ENCODE results near the gene DMXL1. TPM values are rescaled to one million over a fixed set of nuclear protein-coding genes. Genes with fewer than 3 reads are reported as not detected.

DMXL1 gene
- total RNA-seq, 4 donors from 2014 or later: 67.1 to 115 (median 83.3) TPM

GRCh38 chr5:119070578-119070827 lies 384 bp upstream of the DMXL1 start:
- TF ChIP-seq CTCF (IDR thresholded peaks at IDR 0.05; ENCODE audit: low read depth): no peak

- no peak for TF ChIP-seq CTCF (IDR thresholded peaks at IDR 0.05; ENCODE audit: low read depth)
Observed at GRCh38 chr5:119071561-119071995, 691 bp downstream of the DMXL1 start.

GRCh38 chr5:119072496-119072895 lies 1.6 kb downstream of the DMXL1 start:
- no peak for TF ChIP-seq CTCF (IDR thresholded peaks at IDR 0.05; ENCODE audit: low read depth)

GRCh38 chr5:119074419-119074818 lies 3.5 kb downstream of the DMXL1 start:
- TF ChIP-seq CTCF (IDR thresholded peaks at IDR 0.05; ENCODE audit: low read depth): no peak

- TF ChIP-seq CTCF (IDR thresholded peaks at IDR 0.05; ENCODE audit: low read depth): no peak
Observed at GRCh38 chr5:119076080-119076479, 5.2 kb downstream of the DMXL1 start.

- no peak for TF ChIP-seq CTCF (IDR thresholded peaks at IDR 0.05; ENCODE audit: low read depth)
Observed at GRCh38 chr5:119077444-119077843, 6.6 kb downstream of the DMXL1 start.

GRCh38 chr5:119078071-119078846 lies 7.4 kb downstream of the DMXL1 start:
- TF ChIP-seq CTCF (IDR thresholded peaks at IDR 0.05; ENCODE audit: low read depth): no peak

Data from subcutaneous adipose tissue (tissue), 4 donors.